HepG2 (cell line): ENCODE results near the gene ZNF367. TPM values are rescaled to one million over a fixed set of nuclear protein-coding genes. Genes with fewer than 3 reads are reported as not detected.

Experiments
- ARID5B ChIP-seq: IDR thresholded peaks from 2 replicates; pipeline ENCODE4 v1.4.0; 2020; ENCODE audit warnings: mild to moderate bottlenecking, missing genetic modification reagents
- CBX5 ChIP-seq: sonication (generic); formaldehyde crosslinking; IDR thresholded peaks from 2 replicates; pipeline ENCODE4 v1.4.0; 2020; ENCODE audit warnings: missing genetic modification reagents, borderline replicate concordance
- ELK4 ChIP-seq: sonication (generic); formaldehyde crosslinking; IDR thresholded peaks from 2 replicates; pipeline ENCODE4 v1.9.0; 2021; ENCODE audit warnings: missing genetic modification reagents, borderline replicate concordance
- HDAC1 ChIP-seq: sonication (generic); formaldehyde crosslinking; IDR thresholded peaks from 2 replicates; pipeline ENCODE4 v1.5.1; 2020; ENCODE audit warnings: mild to moderate bottlenecking, missing genetic modification reagents
- HOXA9 ChIP-seq: sonication (generic); formaldehyde crosslinking; IDR thresholded peaks from 2 replicates; pipeline ENCODE4 v1.8.1; 2022; ENCODE audit warnings: missing genetic modification reagents, mild to moderate bottlenecking, moderate library complexity, borderline replicate concordance
- IRF9 ChIP-seq: sonication (generic); formaldehyde crosslinking; IDR thresholded peaks from 2 replicates; pipeline ENCODE4 v1.8.0; 2022; ENCODE audit warnings: missing genetic modification reagents, mild to moderate bottlenecking, borderline replicate concordance
- NFKB2 ChIP-seq: sonication (generic); formaldehyde crosslinking; IDR thresholded peaks from 2 replicates; pipeline ENCODE4 v1.4.0; 2020; ENCODE audit warnings: missing genetic modification reagents, borderline replicate concordance
- PAWR ChIP-seq: sonication (generic); formaldehyde crosslinking; IDR thresholded peaks from 2 replicates; pipeline ENCODE4 v1.4.0; 2020; ENCODE audit warnings: missing genetic modification reagents, mild to moderate bottlenecking, borderline replicate concordance
- PTBP1 ChIP-seq: fragments of 200-400 bp; formaldehyde crosslinking; IDR thresholded peaks from 2 replicates; pipeline ENCODE4 v1.6.1; 2018; ENCODE audit warnings: low read length, low read depth; ENCODE audit not compliant: poor library complexity, severe bottlenecking
- SIX1 ChIP-seq: sonication (generic); formaldehyde crosslinking; IDR thresholded peaks from 2 replicates; pipeline ENCODE4 v1.4.0; 2020; ENCODE audit warnings: missing genetic modification reagents, borderline replicate concordance
- TBX2 ChIP-seq: sonication (generic); formaldehyde crosslinking; IDR thresholded peaks from 2 replicates; pipeline ENCODE4 v1.5.0; 2020; ENCODE audit warnings: missing genetic modification reagents, mild to moderate bottlenecking, borderline replicate concordance
- ZBTB26 ChIP-seq: IDR thresholded peaks from 2 replicates; pipeline ENCODE4 v1.6.1; 2016; ENCODE audit warnings: missing compliant biosample characterization, missing genetic modification reagents, borderline replicate concordance
- ZBTB4 ChIP-seq: sonication (generic); formaldehyde crosslinking; IDR thresholded peaks from 2 replicates; pipeline ENCODE4 v1.4.0; 2020; ENCODE audit warnings: missing genetic modification reagents, mild to moderate bottlenecking, borderline replicate concordance
- ZFP1 ChIP-seq: IDR thresholded peaks from 2 replicates; pipeline ENCODE4 v1.6.1; 2016
- ZNF180 ChIP-seq: sonication (generic); formaldehyde crosslinking; IDR thresholded peaks from 2 replicates; pipeline ENCODE4 v1.4.0; 2020; ENCODE audit warnings: low read depth, missing genetic modification reagents, borderline replicate concordance
- ZNF75D ChIP-seq: sonication (generic); formaldehyde crosslinking; IDR thresholded peaks from 2 replicates; pipeline ENCODE4 v1.8.1; 2023; ENCODE audit warnings: missing genetic modification reagents, mild to moderate bottlenecking, borderline replicate concordance
- ZNF777 ChIP-seq: sonication (generic); formaldehyde crosslinking; IDR thresholded peaks from 2 replicates; pipeline ENCODE4 v1.4.0; 2020; ENCODE audit warnings: missing genetic modification reagents
- ZNF891 ChIP-seq: sonication (generic); formaldehyde crosslinking; IDR thresholded peaks from 2 replicates; pipeline ENCODE4 v1.5.0; 2020; ENCODE audit warnings: mild to moderate bottlenecking, missing genetic modification reagents
- polyA plus RNA-seq, 8 experiments: library from polyadenylated mRNA; depleted of rRNA in 3 of 8; stranded (reverse) in 7 of 8; unstranded in 1 of 8; fragments of >200 nt; fragmentation: Illumina TruSeq in 4 of 8; extraction: Trizol in 4 of 8; gene quantifications; 2 replicates each; pipeline versions ENCODE4 v1.2.1 to v1.2.3, GENCODE V29; 2011 to 2016; ENCODE audit warnings: low read depth in 4 of 8, missing spikeins in 1 of 8, mixed read lengths in 1 of 8; ENCODE audit not compliant: insufficient read depth in 1 of 8
- total RNA-seq, 5 experiments: library from RNA; depleted of rRNA; stranded (reverse); fragments of >200 nt; fragmentation: Illumina TruSeq; extraction: Trizol; gene quantifications; 2 replicates each; pipeline ENCODE4 v1.2.3, GENCODE V29; 2016; ENCODE audit warnings: low read depth in 1 of 5

Gene ZNF367
- total and polyA plus RNA-seq, 2 of the 13 experiments (the other 11 are each of a cell fraction or from before 2014, with no cell fraction given) = 2.9 to 7.7 TPM

GRCh38 chr9:96417051-96417586, 1.1 kb downstream of the ZNF367 start (continued):
- TF ChIP-seq ZBTB26 (CRISPR knock-in tag) (peak; percentile 83), ZNF777 (CRISPR knock-in tag) (no peak), ZNF180 (CRISPR knock-in tag) (no peak), ZBTB4 (CRISPR knock-in tag) (peak; percentile 80; the same call in 1 of the 2 replicates), ELK4 (no peak), PAWR (CRISPR knock-in tag) (0 out of 2 replicates have a peak, but pooled peaks have one; percentile 44), ARID5B (CRISPR knock-in tag) (peak; percentile 84), PTBP1 (no peak), NFKB2 (peak; percentile 23; the same call in 1 of the 2 replicates), TBX2 (CRISPR knock-in tag) (peak; percentile 93), SIX1 (0 out of 2 replicates have a peak, but pooled peaks have one; percentile 13), IRF9 (CRISPR knock-in tag) (peak; percentile 83; the same call in 1 of the 2 replicates), HDAC1 (CRISPR knock-in tag) (peak; percentile 96), HOXA9 (peak; percentile 65; the same call in 1 of the 2 replicates), ZNF75D (no peak), ZNF891 (CRISPR knock-in tag) (peak; percentile 94), CBX5 (peak; percentile 61; the same call in 1 of the 2 replicates), ZFP1 (no peak)
